ENCODE measurements around the gene TMEM147.

- TF ChIP-seq POLR2A (IDR thresholded peaks at IDR 0.05; ENCODE audit: low read depth, low read length) (no peak), POLR2AphosphoS5 (IDR thresholded peaks at IDR 0.05; ENCODE audit: low read depth, low read length) (no peak), TAF1 (IDR thresholded peaks at IDR 0.05; ENCODE audit: low read depth, low read length) (no peak), PAX5 (IDR thresholded peaks at IDR 0.05; ENCODE audit: insufficient read depth, low read length, severe bottlenecking) (no peak), SPI1 (IDR thresholded peaks at IDR 0.05; ENCODE audit: low read depth, low read length) (no peak)
Measured at GRCh38 chr19:35549879-35550523, 4.6 kb downstream of the TMEM147 start.
